GM12878 (cell line): ENCODE data around the gene MAPK8IP3. TPM values are rescaled to one million over a fixed set of nuclear protein-coding genes. Genes with fewer than 3 reads are reported as not detected.

ENCODE experiments used
- ATAC-seq: fragments of 200-7000 bp; cut with Tn5 transposase; 3 replicates; pipeline ENCODE4 v1.9.1; 2020; ENCODE audit warnings: mild to moderate bottlenecking, moderate library complexity
- BruUV-seq: library from RNA; stranded (reverse); fragments of 400-500 nt; replicated peaks from 2 replicates; lab custom pipeline; 2021; lab: Mats Ljungman, UMichigan
- CTCF ChIA-PET: fragments of 300-600 bp; sonication (Branson Sonifier 250); formaldehyde crosslinking; extraction: SDS; loops from one replicate; lab custom pipeline; 2021; ENCODE audit warnings: inconsistent platforms; lab: Yijun Ruan, JAX
- POLR2A ChIA-PET: fragments of 350-600 bp; formaldehyde crosslinking; extraction: SDS; loops from one replicate; lab custom pipeline; 2021; ENCODE audit warnings: inconsistent platforms; lab: Charles Lee
- RAD21 ChIA-PET: fragments of 300-600 bp; sonication (Branson Sonifier 250); formaldehyde crosslinking; loops from one replicate; lab custom pipeline; 2023; ENCODE audit warnings: antibody characterized with exemption; ENCODE audit not compliant: unreplicated experiment; lab: Charles Lee
- SMC1A ChIA-PET: fragments of 300-600 bp; sonication (Branson Sonifier 250); formaldehyde crosslinking; loops from one replicate; lab custom pipeline; 2023; ENCODE audit not compliant: unreplicated experiment, uncharacterized antibody; lab: Charles Lee
- DNase-seq: peaks from one replicate; pipeline ENCODE4 v3.0.0-alpha.2; 2011; ENCODE audit warnings: low read depth, low spot score
- FAIRE-seq: peaks from 3 replicates; lab custom pipeline; 2011; peaks lifted over from hg19 to GRCh38; lab: Jason Lieb, UNC
- H2AFZ ChIP-seq: 2 replicates; pipeline ENCODE4 v1.6.0; 2011; ENCODE audit warnings: low read depth, low read length, control low read depth; ENCODE audit not compliant: control insufficient read depth
- H3K27ac ChIP-seq: 2 replicates; pipeline ENCODE4 v1.5.1; 2011; ENCODE audit warnings: control low read depth; ENCODE audit not compliant: control insufficient read depth, insufficient read depth
- H3K27me3 ChIP-seq, 2 experiments: replicated peaks in 1 of 2; 2 replicates each; pipeline versions ENCODE4 v1.6.0 to v1.6.1; 2011; ENCODE audit warnings: low read length in 1 of 2; ENCODE audit not compliant: control insufficient read depth in 2 of 2, insufficient read depth in 2 of 2
- H3K36me3 ChIP-seq, 2 experiments: 2 replicates each; pipeline ENCODE4 v1.5.1; 2011; ENCODE audit warnings: low read length in 1 of 2; ENCODE audit not compliant: control insufficient read depth in 2 of 2, insufficient read depth in 2 of 2
- H3K4me1 ChIP-seq: 2 replicates; pipeline ENCODE4 v1.6.1; 2011; ENCODE audit warnings: mild to moderate bottlenecking, low read length, moderate library complexity, mixed read lengths; ENCODE audit not compliant: control insufficient read depth, insufficient read depth
- H3K4me2 ChIP-seq: 2 replicates; pipeline ENCODE4 v1.6.0; 2011; ENCODE audit warnings: control low read depth; ENCODE audit not compliant: control insufficient read depth, insufficient read depth
- H3K4me3 ChIP-seq: fragments of 200-600 bp; sonication (generic); 2 replicates; pipeline ENCODE4 v1.5.1; 2016
- H3K79me2 ChIP-seq: 2 replicates; pipeline ENCODE4 v1.6.0; 2011; ENCODE audit warnings: low read length; ENCODE audit not compliant: control insufficient read depth, insufficient read depth
- H3K9ac ChIP-seq: 2 replicates; pipeline ENCODE4 v1.8.0; 2011; ENCODE audit warnings: low read length, control low read depth, mixed read lengths; ENCODE audit not compliant: control insufficient read depth, insufficient read depth
- H3K9me3 ChIP-seq: replicated peaks from 3 replicates; pipeline ENCODE4 v1.5.1; 2011; ENCODE audit warnings: mild to moderate bottlenecking, low read length; ENCODE audit not compliant: control insufficient read depth, insufficient read depth
- H4K20me1 ChIP-seq: 2 replicates; pipeline ENCODE4 v1.6.0; 2011; ENCODE audit not compliant: control insufficient read depth, insufficient read depth
- ATF2 ChIP-seq: IDR thresholded peaks from 2 replicates; pipeline ENCODE4 v1.6.1; 2012; ENCODE audit warnings: low read length, inconsistent platforms
- CBFB ChIP-seq: IDR thresholded peaks from 2 replicates; pipeline ENCODE4 v1.6.1; 2016; ENCODE audit warnings: antibody characterized with exemption, low read depth
- EGR1 ChIP-seq, 2 experiments: IDR thresholded peaks; 1 replicate in 1 of 2; 2 replicates in 1 of 2; pipeline ENCODE4 v1.6.1; 2011 to 2012; ENCODE audit warnings: low read depth in 2 of 2, low read length in 2 of 2, borderline replicate concordance in 1 of 2, mild to moderate bottlenecking in 1 of 2, moderate library complexity in 1 of 2
- HCFC1 ChIP-seq: fragments of 150-350 bp; IDR thresholded peaks from 2 replicates; pipeline ENCODE4 v1.6.1; 2014; ENCODE audit warnings: low read length
- HDAC2 ChIP-seq: fragments of 200-600 bp; sonication (generic); IDR thresholded peaks from 2 replicates; pipeline ENCODE4 v1.6.1; 2017
- IRF5 ChIP-seq: fragments of 450-650 bp; IDR thresholded peaks from 2 replicates; pipeline ENCODE4 v1.6.1; 2017; ENCODE audit warnings: borderline replicate concordance
- KAT2A ChIP-seq: conservative IDR thresholded peaks from 2 replicates; pipeline ENCODE4 v1.6.1; 2011; ENCODE audit warnings: low read depth, low read length; ENCODE audit not compliant: control insufficient read depth
- LARP7 ChIP-seq: fragments of 450-650 bp; IDR thresholded peaks from 2 replicates; pipeline ENCODE4 v1.6.1; 2017; ENCODE audit warnings: mild to moderate bottlenecking
- PAX8 ChIP-seq: fragments of 450-650 bp; IDR thresholded peaks from 2 replicates; pipeline ENCODE4 v1.6.1; 2017; ENCODE audit warnings: mild to moderate bottlenecking, moderate library complexity
- SKIL ChIP-seq: fragments of 450-650 bp; IDR thresholded peaks from 2 replicates; pipeline ENCODE4 v1.6.1; 2017; ENCODE audit warnings: mild to moderate bottlenecking, low read depth, inconsistent platforms; ENCODE audit not compliant: poor library complexity, severe bottlenecking
- SMARCA5 ChIP-seq: fragments of 450-650 bp; IDR thresholded peaks from 2 replicates; pipeline ENCODE4 v1.6.1; 2017; ENCODE audit warnings: mild to moderate bottlenecking
- SPI1 ChIP-seq: IDR thresholded peaks from 2 replicates; pipeline ENCODE4 v1.6.1; 2011; ENCODE audit warnings: low read depth, mild to moderate bottlenecking, low read length, moderate library complexity, borderline replicate concordance; ENCODE audit not compliant: insufficient read depth
- SREBF1 ChIP-seq: IDR thresholded peaks from 2 replicates; pipeline ENCODE4 v1.6.1; 2012; ENCODE audit warnings: mild to moderate bottlenecking, low read length
- SREBF2 ChIP-seq: IDR thresholded peaks from 2 replicates; pipeline ENCODE4 v1.6.1; 2012; ENCODE audit warnings: mild to moderate bottlenecking, low read length
- STAT1 ChIP-seq: fragments of 450-650 bp; conservative IDR thresholded peaks from 2 replicates; pipeline ENCODE4 v1.6.1; 2014; ENCODE audit warnings: antibody characterized with exemption, mild to moderate bottlenecking
- YBX1 ChIP-seq: fragments of 450-650 bp; IDR thresholded peaks from 2 replicates; pipeline ENCODE4 v1.6.1; 2016; ENCODE audit warnings: antibody characterized with exemption
- ZNF592 ChIP-seq: fragments of 450-650 bp; IDR thresholded peaks from 2 replicates; pipeline ENCODE4 v1.6.1; 2017; ENCODE audit warnings: mild to moderate bottlenecking, moderate library complexity
- WGBS: methylation state at CpG from one replicate; pipeline ENCODE4 v1.1.6; 2016; ENCODE audit warnings: low lambda C conversion rate; ENCODE audit not compliant: insufficient replicate concordance, insufficient coverage; ENCODE audit errors: missing lambda C conversion rate; 5-methylcytosine and 5-hydroxymethylcytosine counted together
- in situ Hi-C: fragments of 300-500 bp; cut with MboI; formaldehyde crosslinking; loops from 9 replicates; pipeline ENCODE4 v1.14.3; 2018; ENCODE audit warnings: mixed read lengths
- intact Hi-C: fragments of 100-400 bp; cut with micrococcal nuclease; formaldehyde crosslinking; loops from one replicate; pipeline ENCODE4 v1.14.2; 2022; ENCODE audit not compliant: unreplicated experiment
- polyA plus RNA-seq, 11 experiments: library from polyadenylated mRNA; depleted of rRNA in 4 of 11; unstranded in 6 of 11; stranded (reverse) in 5 of 11; fragments of >200 nt; fragmentation: Nextera tagmentation in 4 of 11; fragmentation: Illumina TruSeq in 1 of 11; extraction: Ambion mirVana in 4 of 11; extraction: Trizol in 1 of 11; gene quantifications; 1 replicate in 1 of 11; 2 replicates in 10 of 11; pipeline versions ENCODE4 v1.2.1 to v1.2.3, GENCODE V29; 2011 to 2016; ENCODE audit warnings: inconsistent platforms in 2 of 11, missing spikeins in 2 of 11, low read depth in 1 of 11
- total RNA-seq, 4 experiments: library from RNA; depleted of rRNA in 3 of 4; stranded (reverse); fragments of >200 nt in 3 of 4; fragmentation: Illumina TruSeq in 1 of 4; extraction: Trizol in 1 of 4; gene quantifications; 2 replicates each; pipeline versions ENCODE4 v1.2.1 to v1.2.3, GENCODE V29; 2013 to 2021

Gene MAPK8IP3
- total and polyA plus RNA-seq, 10 of the 15 experiments (the other 5 are each of a cell fraction or from before 2014, with no cell fraction given), result 0.06 to 67.9 (median 18.2) TPM

GRCh38 chr16:1740781-1741490, 34.9 kb downstream of the MAPK8IP3 start:
- CTCF ChIA-PET, result interaction anchor here (1.2 kb wide), 1 partner anchor 15 kb away, joined by 3 read pairs; no protein-coding TSS in a partner anchor
- no peaks in the 10 kb centered on the region for H3K27me3 ChIP-seq
- no peaks in the 10 kb centered on the region for H3K79me2 ChIP-seq
- intact Hi-C loops, result no loop called here
- H2AFZ ChIP-seq, result no peak overlapping the region
- POLR2A ChIA-PET, result no interaction called here
- BruUV-seq, result no TSS peak
- RAD21 ChIA-PET, result no interaction called here
- H3K4me1 ChIP-seq, result no peaks in the 10 kb centered on the region
- H3K4me2 ChIP-seq, result no peak overlapping the region
- H3K27ac ChIP-seq, result no peak overlapping the region
- 98% methylated on average over 30 of the region's 30 CpGs for WGBS
- in situ Hi-C loops, result no loop called here
- no peak overlapping the region for H3K4me3 ChIP-seq
- no peak overlapping the region for H3K9ac ChIP-seq
- SMC1A ChIA-PET, result no interaction called here
- no peaks in the 10 kb centered on the region for H4K20me1 ChIP-seq
- no peak for DNase-seq
- no peak for ATAC-seq
- FAIRE-seq, result no peak
- H3K9me3 ChIP-seq, result peaks cover 2% of the 10 kb centered on the region; the same call in 1 of the 3 replicates
- H3K36me3 ChIP-seq, result peaks cover 1 to 10% of the 10 kb centered on the region in 2 experiments; a peak in 3 of 4 replicates
- TF ChIP-seq EGR1 (IDR thresholded peaks at IDR 0.05; ENCODE audit: borderline replicate concordance in 1 of 2, low read depth in 2 of 2, low read length in 2 of 2) (no peak), YBX1 (no peak), SREBF1 (no peak), PAX8 (no peak), HCFC1 (no peak), SKIL (no peak), CBFB (no peak), LARP7 (no peak), HDAC2 (no peak), ATF2 (no peak), IRF5 (no peak), STAT1 (no peak), SMARCA5 (no peak), SREBF2 (no peak), SPI1 (no peak), KAT2A (no peak), ZNF592 (no peak)
